Erythroblast (primary cell): Measurements from ENCODE around the gene MRPL11.

Source experiments
- GATA1 ChIP-seq: IDR thresholded peaks from 2 replicates; pipeline ENCODE4 v1.6.1; 2011; ENCODE audit warnings: low read depth, mild to moderate bottlenecking, control low read depth, low read length, moderate library complexity
- POLR2A ChIP-seq: IDR thresholded peaks from 2 replicates; pipeline ENCODE4 v1.6.1; 2011; ENCODE audit warnings: mild to moderate bottlenecking, low read length

DNA sequence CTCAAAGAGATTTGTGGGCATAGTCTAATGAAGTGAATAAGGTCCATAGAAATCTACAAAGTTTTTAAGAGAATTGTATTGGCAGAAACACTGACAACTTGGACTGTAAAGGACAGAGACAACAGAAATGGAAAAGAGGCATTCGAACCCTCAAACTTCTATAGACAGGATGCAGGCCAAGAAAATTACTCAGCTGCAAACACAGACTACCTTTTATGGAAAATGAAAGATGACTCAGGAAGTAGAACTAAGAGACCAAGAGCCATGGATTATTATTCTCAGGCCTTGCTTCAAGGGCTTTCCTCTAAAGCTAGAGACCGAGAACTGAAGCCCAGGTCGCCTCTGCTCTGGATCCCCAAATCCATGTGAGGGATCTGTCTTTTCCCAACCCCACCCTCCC is 24.3 kb upstream of the MRPL11 start:
- TF ChIP-seq POLR2A = no peak
- TF ChIP-seq GATA1 = no peak
